Suprapubic skin (tissue), 4 donors: ENCODE results near the gene SND1.

Source experiments
- CTCF ChIP-seq, 2 donors: fragments of 200-600 bp in 1 of 2; fragments of 450-650 bp in 1 of 2; sonication (generic) in 1 of 2; IDR thresholded peaks; one replicate each; pipeline ENCODE4 v1.5.1; 2016 to 2019; ENCODE audit warnings: antibody characterized with exemption in 2 of 2, mild to moderate bottlenecking in 1 of 2, moderate library complexity in 1 of 2
- POLR2A ChIP-seq, 2 donors: fragments of 450-650 bp; IDR thresholded peaks; one replicate each; pipeline ENCODE4 v1.6.1; 2017; ENCODE audit warnings: antibody characterized with exemption in 2 of 2, mild to moderate bottlenecking in 2 of 2, moderate library complexity in 2 of 2
- POLR2AphosphoS5 ChIP-seq, 3 donors: sonication (generic); formaldehyde crosslinking; IDR thresholded peaks; one replicate each; pipeline ENCODE4 v1.6.1; 2017; ENCODE audit warnings: antibody characterized with exemption in 3 of 3

GRCh38 chr7:127736511-127736910 is 84.5 kb downstream of the SND1 start:
- TF ChIP-seq POLR2A (IDR thresholded peaks at IDR 0.05) (no peak), CTCF (IDR thresholded peaks at IDR 0.05) (no peak), POLR2AphosphoS5 (IDR thresholded peaks at IDR 0.05) (no peak)
